DOHH2 (cell line): ENCODE data around the gene LARGE1.

Experiments used
- EZH2phosphoT487 ChIP-seq: fragments of 200-600 bp; sonication (generic); IDR thresholded peaks from 2 replicates; pipeline ENCODE4 v1.6.1; 2017; ENCODE audit warnings: borderline replicate concordance, mild to moderate bottlenecking, antibody characterized with exemption, low read length, moderate library complexity, mixed read lengths
- TF ChIP-seq, protein P1 (sequence below): fragments of 200-600 bp; sonication (generic); IDR thresholded peaks from one replicate; pipeline ENCODE4 v1.5.1; 2014; ENCODE audit warnings: antibody characterized with exemption, mild to moderate bottlenecking, low read depth, low read length; ENCODE audit not compliant: poor library complexity, severe bottlenecking

DNA sequence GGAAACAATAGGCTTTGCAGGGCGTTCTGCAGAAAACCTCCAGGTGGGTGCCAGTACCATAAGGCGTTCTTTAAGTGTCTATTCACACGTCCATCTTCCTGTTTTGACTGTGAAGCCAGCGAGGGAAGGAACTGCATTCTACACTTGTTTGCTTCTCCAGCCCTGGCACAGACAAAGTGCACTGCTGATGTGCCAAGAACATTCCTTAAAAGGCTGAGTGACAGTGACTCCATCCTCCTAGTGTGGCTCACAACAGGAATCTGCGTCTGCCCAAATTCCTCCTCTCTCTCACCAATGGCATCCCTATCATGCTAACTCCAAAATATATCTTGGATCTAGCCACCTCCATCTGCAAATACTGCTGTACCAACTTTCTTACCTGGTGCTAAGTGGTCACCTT lies 454.7 kb downstream of the LARGE1 start:
- no peak for TF ChIP-seq EZH2phosphoT487
- TF ChIP-seq, protein P1, sequence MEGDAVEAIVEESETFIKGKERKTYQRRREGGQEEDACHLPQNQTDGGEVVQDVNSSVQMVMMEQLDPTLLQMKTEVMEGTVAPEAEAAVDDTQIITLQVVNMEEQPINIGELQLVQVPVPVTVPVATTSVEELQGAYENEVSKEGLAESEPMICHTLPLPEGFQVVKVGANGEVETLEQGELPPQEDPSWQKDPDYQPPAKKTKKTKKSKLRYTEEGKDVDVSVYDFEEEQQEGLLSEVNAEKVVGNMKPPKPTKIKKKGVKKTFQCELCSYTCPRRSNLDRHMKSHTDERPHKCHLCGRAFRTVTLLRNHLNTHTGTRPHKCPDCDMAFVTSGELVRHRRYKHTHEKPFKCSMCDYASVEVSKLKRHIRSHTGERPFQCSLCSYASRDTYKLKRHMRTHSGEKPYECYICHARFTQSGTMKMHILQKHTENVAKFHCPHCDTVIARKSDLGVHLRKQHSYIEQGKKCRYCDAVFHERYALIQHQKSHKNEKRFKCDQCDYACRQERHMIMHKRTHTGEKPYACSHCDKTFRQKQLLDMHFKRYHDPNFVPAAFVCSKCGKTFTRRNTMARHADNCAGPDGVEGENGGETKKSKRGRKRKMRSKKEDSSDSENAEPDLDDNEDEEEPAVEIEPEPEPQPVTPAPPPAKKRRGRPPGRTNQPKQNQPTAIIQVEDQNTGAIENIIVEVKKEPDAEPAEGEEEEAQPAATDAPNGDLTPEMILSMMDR: no peak
